ENCODE data around the gene RABGGTA. TPM values are rescaled to one million over a fixed set of nuclear protein-coding genes. Genes with fewer than 3 reads are reported as not detected.

Gene RABGGTA
- total RNA-seq, 5 donors from 2014 or later (not counting 1 experiment from before 2014, with no cell fraction given) = 49.3 to 66.5 (median 62.4) TPM

Other genes with a start within 250 kb of the RABGGTA start
- 1 to 10 TPM in 1 of 5 donors, under 1 TPM in 4; 0.38 to 1.9 (median 0.59) TPM for gene CARMIL3, start 219.6 kb downstream of the RABGGTA start, total RNA-seq
- gene CPNE6, start 200.0 kb downstream of the RABGGTA start, total RNA-seq = not detected
- gene PCK2, start 177.3 kb downstream of the RABGGTA start, total RNA-seq = 10 to 100 TPM; 11.8 to 35.5 (median 29.4) TPM
- 10 to 100 TPM; 78.5 to 94.1 (median 89.6) TPM for gene DCAF11, start 156.8 kb downstream of the RABGGTA start, total RNA-seq
- 1 to 10 TPM; 1.9 to 3.7 (median 3.4) TPM for gene NRL, start 156.6 kb downstream of the RABGGTA start, total RNA-seq
- gene FITM1, start 140.9 kb downstream of the RABGGTA start, total RNA-seq = 1 to 10 TPM; 2.5 to 3.5 (median 3.2) TPM
- gene PSME1, start 135.4 kb downstream of the RABGGTA start, total RNA-seq = 100 to 1,000 TPM; 221 to 291 (median 259) TPM
- gene EMC9, start 130.0 kb downstream of the RABGGTA start, total RNA-seq = 10 to 100 TPM in 3 of 5 donors, 1 to 10 TPM in 2; 9.3 to 29.8 (median 20.8) TPM
- gene PSME2, start 125.0 kb downstream of the RABGGTA start, total RNA-seq = 100 to 1,000 TPM; 130 to 192 (median 159) TPM
- 100 to 1,000 TPM in 3 of 5 donors, 10 to 100 TPM in 2; 67.7 to 131 (median 100) TPM for gene RNF31, start 124.1 kb downstream of the RABGGTA start, total RNA-seq
- 100 to 1,000 TPM; 201 to 285 (median 215) TPM for gene IRF9, start 110.3 kb downstream of the RABGGTA start, total RNA-seq
- gene REC8, start 99.5 kb downstream of the RABGGTA start, total RNA-seq = 10 to 100 TPM; 32.4 to 82.5 (median 41.5) TPM
- 10 to 100 TPM; 34.4 to 53.4 (median 39.6) TPM for gene IPO4, start 82.8 kb downstream of the RABGGTA start, total RNA-seq
- gene TM9SF1, start 76.2 kb downstream of the RABGGTA start, total RNA-seq = 10 to 100 TPM; 19.0 to 29.5 (median 21.8) TPM
- gene TSSK4, start 65.9 kb downstream of the RABGGTA start, total RNA-seq = 1 to 10 TPM in 2 of 5 donors, under 1 TPM in 3; 0.35 to 1.4 (median 0.44) TPM
- gene CHMP4A, start 58.1 kb downstream of the RABGGTA start, total RNA-seq = 10 to 100 TPM; 81.9 to 99.6 (median 92.8) TPM
- gene MDP1, start 55.5 kb downstream of the RABGGTA start, total RNA-seq = 10 to 100 TPM in 3 of 5 donors, 1 to 10 TPM in 2; 7.2 to 17.5 (median 12.1) TPM
- gene NEDD8, start 39.2 kb downstream of the RABGGTA start, total RNA-seq = 100 to 1,000 TPM in 4 of 5 donors, 10 to 100 TPM in 1; 92.1 to 107 (median 101) TPM
- 10 to 100 TPM; 53.8 to 81.2 (median 64.0) TPM for gene GMPR2, start 38.7 kb downstream of the RABGGTA start, total RNA-seq
- gene TINF2, start 29.0 kb downstream of the RABGGTA start, total RNA-seq = 100 to 1,000 TPM; 119 to 160 (median 139) TPM
- 10 to 100 TPM in 2 of 5 donors, 1 to 10 TPM in 3; 4.9 to 13.5 (median 9.4) TPM for gene TGM1, start 8.4 kb downstream of the RABGGTA start, total RNA-seq
- 10 to 100 TPM; 34.2 to 47.6 (median 39.1) TPM for gene DHRS1, start 28.2 kb upstream of the RABGGTA start, total RNA-seq
- 10 to 100 TPM; 29.7 to 33.2 (median 30.8) TPM for gene NOP9, start 28.3 kb upstream of the RABGGTA start, total RNA-seq
- 10 to 100 TPM; 13.0 to 22.8 (median 20.8) TPM for gene CIDEB, start 36.4 kb upstream of the RABGGTA start, total RNA-seq
- gene LTB4R2, start 38.5 kb upstream of the RABGGTA start, total RNA-seq = 10 to 100 TPM; 18.6 to 25.2 (median 20.3) TPM
- 10 to 100 TPM; 17.0 to 29.0 (median 18.0) TPM for gene LTB4R, start 39.9 kb upstream of the RABGGTA start, total RNA-seq
- gene ADCY4, start 63.5 kb upstream of the RABGGTA start, total RNA-seq = 10 to 100 TPM in 1 of 5 donors, 1 to 10 TPM in 4; 7.8 to 10.4 (median 8.5) TPM
- gene RIPK3, start 68.4 kb upstream of the RABGGTA start, total RNA-seq = 10 to 100 TPM; 26.2 to 68.3 (median 59.2) TPM
- under 1 TPM in 4 of 5 donors, not detected in 1; 0.16 to 0.82 (median 0.39) TPM for gene NFATC4, start 96.6 kb upstream of the RABGGTA start, total RNA-seq
- gene NYNRIN, start 127.4 kb upstream of the RABGGTA start, total RNA-seq = under 1 TPM; 0.28 to 0.95 (median 0.61) TPM
- gene CBLN3, start 158.1 kb upstream of the RABGGTA start, total RNA-seq = 10 to 100 TPM in 1 of 5 donors, 1 to 10 TPM in 4; 3.9 to 13.5 (median 5.0) TPM
- 100 to 1,000 TPM; 126 to 166 (median 146) TPM for gene KHNYN, start 158.4 kb upstream of the RABGGTA start, total RNA-seq
- gene SDR39U1, start 171.2 kb upstream of the RABGGTA start, total RNA-seq = 100 to 1,000 TPM in 3 of 5 donors, 10 to 100 TPM in 2; 79.6 to 154 (median 109) TPM
- gene CMA1, start 236.7 kb upstream of the RABGGTA start, total RNA-seq = not detected

Data from T-cell (primary cell).